GM18909 (cell line): ENCODE results near the gene RNF141.

Experiments used
- ATAC-seq: cut with Tn5 transposase; IDR thresholded peaks from one replicate; pipeline ENCODE4 v1.9.1; 2021; ENCODE audit warnings: mild to moderate bottlenecking; ENCODE audit not compliant: unreplicated experiment, poor library complexity

Gene RNF141

GRCh38 chr11:10500757-10501684, 40.0 kb downstream of the RNF141 start:
- no peak for ATAC-seq

GRCh38 chr11:10499874-10500601, 40.9 kb downstream of the RNF141 start:
- no peak for ATAC-seq

- no peak for ATAC-seq
Observed at GRCh38 chr11:10499452-10499851, 41.5 kb downstream of the RNF141 start.

- ATAC-seq: no peak
Observed at GRCh38 chr11:10498426-10499250, 42.3 kb downstream of the RNF141 start.

GRCh38 chr11:10498022-10498400, 43.0 kb downstream of the RNF141 start:
- ATAC-seq: no peak

- ATAC-seq: no peak
Observed at GRCh38 chr11:10497371-10498021, 43.5 kb downstream of the RNF141 start.

- ATAC-seq: no peak
Observed at GRCh38 chr11:10496296-10496936, 44.6 kb downstream of the RNF141 start.

- ATAC-seq: no peak
Observed at GRCh38 chr11:10495464-10495786, 45.6 kb downstream of the RNF141 start.

- no peak for ATAC-seq
Observed at GRCh38 chr11:10494636-10495463, 46.1 kb downstream of the RNF141 start.

GRCh38 chr11:10493041-10493663, 47.8 kb downstream of the RNF141 start:
- ATAC-seq: no peak

GRCh38 chr11:10492084-10492483, 48.9 kb downstream of the RNF141 start:
- ATAC-seq: no peak

- no peak for ATAC-seq
Observed at GRCh38 chr11:10490398-10491241, 50.4 kb downstream of the RNF141 start.

GRCh38 chr11:10490032-10490397, 51.0 kb downstream of the RNF141 start:
- no peak for ATAC-seq

- peak; percentile 61 for ATAC-seq
Observed at GRCh38 chr11:10488934-10489691, 51.9 kb downstream of the RNF141 start.

- peak; percentile 44 for ATAC-seq
Observed at GRCh38 chr11:10488121-10488933, 52.7 kb downstream of the RNF141 start.

- ATAC-seq: no peak
Observed at GRCh38 chr11:10487002-10487647, 53.9 kb downstream of the RNF141 start.
